Measurements from ENCODE around the gene CREB5.

CREB5 gene

GRCh38 chr7:28855538-28856217, 443.4 kb downstream of the CREB5 start:
- DNase-seq (ENCODE audit: low read depth) = no peak

GRCh38 chr7:28856656-28857055, 444.3 kb downstream of the CREB5 start:
- DNase-seq (ENCODE audit: low read depth) = no peak

- no peak for DNase-seq (ENCODE audit: low read depth)
Measured at GRCh38 chr7:28858206-28858605, 445.9 kb downstream of the CREB5 start.

GRCh38 chr7:28858895-28859294, 446.6 kb downstream of the CREB5 start:
- no peak for DNase-seq (ENCODE audit: low read depth)

- no peak for DNase-seq (ENCODE audit: low read depth)
Measured at GRCh38 chr7:28861825-28862224, 449.5 kb downstream of the CREB5 start.

GRCh38 chr7:28862595-28863272, 450.4 kb downstream of the CREB5 start:
- no peak for DNase-seq (ENCODE audit: low read depth)

GRCh38 chr7:28865601-28866144, 453.4 kb downstream of the CREB5 start:
- no peak for DNase-seq (ENCODE audit: low read depth)

GRCh38 chr7:28868712-28869111, 456.4 kb downstream of the CREB5 start:
- no peak for DNase-seq (ENCODE audit: low read depth)

GRCh38 chr7:28871077-28871476, 458.8 kb downstream of the CREB5 start:
- no peak for DNase-seq (ENCODE audit: low read depth)

- DNase-seq (ENCODE audit: low read depth) = no peak
Measured at GRCh38 chr7:28871631-28872030, 459.3 kb downstream of the CREB5 start.

- no peak for DNase-seq (ENCODE audit: low read depth)
Measured at GRCh38 chr7:28872226-28872625, 459.9 kb downstream of the CREB5 start.

GRCh38 chr7:28873365-28873764, 461.0 kb downstream of the CREB5 start:
- DNase-seq (ENCODE audit: low read depth) = no peak

GRCh38 chr7:28874001-28874400, 461.7 kb downstream of the CREB5 start:
- no peak for DNase-seq (ENCODE audit: low read depth)

Measured in stimulated activated CD8-positive, alpha-beta memory T cell treated with anti-CD3 and anti-CD28 coated beads, Interleukin-7, amount 100 ng/mL, for 24 hours (primary cell).